Activated naive CD8-positive, alpha-beta T cell treated with anti-CD3 and anti-CD28 coated beads, Interleukin-2, amount 50 U/mL, for 24 hours (primary cell): ENCODE results near the gene UCP3.
A peak's percentile ranks its signal among the peaks of the same experiment; 100 is the strongest.

ENCODE experiments used
- ATAC-seq: fragments of 150-1000 bp; cut with Tn5 transposase; one replicate; pipeline ENCODE4 v1.10.0; 2021
- DNase-seq: peaks from one replicate; pipeline ENCODE4 v3.0.0; 2021
- H3K27ac Mint-ChIP-seq: one replicate; pipeline ENCODE4 v1.8.0; 2021; ENCODE audit warnings: mild to moderate bottlenecking, mixed read lengths
- H3K27me3 Mint-ChIP-seq: one replicate; pipeline ENCODE4 v1.8.0; 2021; ENCODE audit warnings: mixed read lengths
- H3K36me3 Mint-ChIP-seq: one replicate; pipeline ENCODE4 v1.8.0; 2021; ENCODE audit warnings: low read depth, mixed read lengths
- H3K4me1 Mint-ChIP-seq: one replicate; pipeline ENCODE4 v1.8.0; 2021; ENCODE audit warnings: mixed read lengths
- H3K4me3 Mint-ChIP-seq: one replicate; pipeline ENCODE4 v1.8.0; 2021; ENCODE audit warnings: mild to moderate bottlenecking, moderate library complexity, mixed read lengths
- H3K9me3 Mint-ChIP-seq: one replicate; pipeline ENCODE4 v1.8.0; 2021; ENCODE audit warnings: mixed read lengths

The UCP3 gene

GRCh38 chr11:74024261-74025029, 15.6 kb upstream of the UCP3 start:
- DNase-seq: peak; percentile 52
- Mint-ChIP-seq H3K36me3 (peaks cover 25% of the 10 kb centered on the region), H3K27me3 (no peaks in the 10 kb centered on the region), H3K4me3 (no peak overlapping the region), H3K9me3 (no peaks in the 10 kb centered on the region), H3K27ac (peak overlapping the region; percentile 77), H3K4me1 (peaks cover 44% of the 10 kb centered on the region)
- ATAC-seq: no peak

- peaks cover 20% of the 10 kb centered on the region for H3K36me3 Mint-ChIP-seq
- no peaks in the 10 kb centered on the region for H3K27me3 Mint-ChIP-seq
- ATAC-seq (no peak), DNase-seq (no peak)
- H3K4me1 Mint-ChIP-seq: peaks cover 42% of the 10 kb centered on the region
- no peaks in the 10 kb centered on the region for H3K9me3 Mint-ChIP-seq
- H3K27ac Mint-ChIP-seq: no peak overlapping the region
- H3K4me3 Mint-ChIP-seq: no peak overlapping the region
Observed at GRCh38 chr11:74023276-74023675, 14.4 kb upstream of the UCP3 start.

- Mint-ChIP-seq H3K36me3 (peaks cover 21% of the 10 kb centered on the region), H3K4me3 (no peak overlapping the region), H3K4me1 (peaks cover 42% of the 10 kb centered on the region), H3K9me3 (no peaks in the 10 kb centered on the region), H3K27me3 (no peaks in the 10 kb centered on the region), H3K27ac (no peak overlapping the region)
- DNase-seq (no peak), ATAC-seq (no peak)
Observed at GRCh38 chr11:74022546-74022945, 13.7 kb upstream of the UCP3 start.

- no peak for DNase-seq
- Mint-ChIP-seq H3K9me3 (no peaks in the 10 kb centered on the region), H3K27me3 (no peaks in the 10 kb centered on the region), H3K27ac (no peak overlapping the region), H3K4me1 (peaks cover 41% of the 10 kb centered on the region), H3K36me3 (peaks cover 26% of the 10 kb centered on the region), H3K4me3 (no peak overlapping the region)
- no peak for ATAC-seq
Observed at GRCh38 chr11:74021998-74022397, 13.1 kb upstream of the UCP3 start.

- peaks cover 30% of the 10 kb centered on the region for H3K36me3 Mint-ChIP-seq
- H3K27ac Mint-ChIP-seq: no peak overlapping the region
- H3K9me3 Mint-ChIP-seq: no peaks in the 10 kb centered on the region
- H3K4me3 Mint-ChIP-seq: no peak overlapping the region
- no peaks in the 10 kb centered on the region for H3K27me3 Mint-ChIP-seq
- peaks cover 42% of the 10 kb centered on the region for H3K4me1 Mint-ChIP-seq
- ATAC-seq (no peak), DNase-seq (no peak)
Observed at GRCh38 chr11:74020539-74020938, 11.7 kb upstream of the UCP3 start.

- peaks cover 28% of the 10 kb centered on the region for H3K36me3 Mint-ChIP-seq
- DNase-seq (peak; percentile 75), ATAC-seq (peak; percentile 91)
- H3K27me3 Mint-ChIP-seq: no peaks in the 10 kb centered on the region
- H3K27ac Mint-ChIP-seq: no peak overlapping the region
- H3K4me3 Mint-ChIP-seq: no peak overlapping the region
- H3K4me1 Mint-ChIP-seq: peaks cover 42% of the 10 kb centered on the region
- H3K9me3 Mint-ChIP-seq: no peaks in the 10 kb centered on the region
Observed at GRCh38 chr11:74019860-74020259, 11.0 kb upstream of the UCP3 start.

- Mint-ChIP-seq H3K4me1 (peaks cover 43% of the 10 kb centered on the region), H3K27ac (no peak overlapping the region), H3K36me3 (peaks cover 32% of the 10 kb centered on the region), H3K4me3 (no peak overlapping the region), H3K27me3 (no peaks in the 10 kb centered on the region), H3K9me3 (no peaks in the 10 kb centered on the region)
- ATAC-seq (peak; percentile 51), DNase-seq (no peak)
Observed at GRCh38 chr11:74019104-74019738, 10.3 kb upstream of the UCP3 start.

GRCh38 chr11:74018331-74019005, 9.6 kb upstream of the UCP3 start:
- no peaks in the 10 kb centered on the region for H3K9me3 Mint-ChIP-seq
- peaks cover 29% of the 10 kb centered on the region for H3K36me3 Mint-ChIP-seq
- no peak overlapping the region for H3K4me3 Mint-ChIP-seq
- ATAC-seq (no peak), DNase-seq (no peak)
- no peak overlapping the region for H3K27ac Mint-ChIP-seq
- H3K27me3 Mint-ChIP-seq: no peaks in the 10 kb centered on the region
- H3K4me1 Mint-ChIP-seq: peaks cover 41% of the 10 kb centered on the region

GRCh38 chr11:74017631-74018030, 8.7 kb upstream of the UCP3 start:
- Mint-ChIP-seq H3K4me3 (no peak overlapping the region), H3K9me3 (no peaks in the 10 kb centered on the region), H3K27me3 (no peaks in the 10 kb centered on the region), H3K36me3 (peaks cover 34% of the 10 kb centered on the region), H3K27ac (no peak overlapping the region), H3K4me1 (peaks cover 45% of the 10 kb centered on the region)
- ATAC-seq (no peak), DNase-seq (no peak)

GRCh38 chr11:74015919-74016684, 7.2 kb upstream of the UCP3 start:
- ATAC-seq (no peak), DNase-seq (no peak)
- peaks cover 60% of the 10 kb centered on the region for H3K4me1 Mint-ChIP-seq
- no peaks in the 10 kb centered on the region for H3K9me3 Mint-ChIP-seq
- peak overlapping the region; percentile 66 for H3K27ac Mint-ChIP-seq
- peaks cover 43% of the 10 kb centered on the region for H3K36me3 Mint-ChIP-seq
- H3K27me3 Mint-ChIP-seq: no peaks in the 10 kb centered on the region
- H3K4me3 Mint-ChIP-seq: no peak overlapping the region

- no peaks in the 10 kb centered on the region for H3K27me3 Mint-ChIP-seq
- no peak for ATAC-seq
- no peaks in the 10 kb centered on the region for H3K9me3 Mint-ChIP-seq
- H3K4me1 Mint-ChIP-seq: peaks cover 72% of the 10 kb centered on the region
- DNase-seq: no peak
- peaks cover 45% of the 10 kb centered on the region for H3K36me3 Mint-ChIP-seq
- no peak overlapping the region for H3K4me3 Mint-ChIP-seq
- H3K27ac Mint-ChIP-seq: no peak overlapping the region
Observed at GRCh38 chr11:74014880-74015279, 6.0 kb upstream of the UCP3 start.

- ATAC-seq: no peak
- no peaks in the 10 kb centered on the region for H3K27me3 Mint-ChIP-seq
- no peak for DNase-seq
- H3K4me1 Mint-ChIP-seq: peaks cover 88% of the 10 kb centered on the region
- H3K9me3 Mint-ChIP-seq: no peaks in the 10 kb centered on the region
- no peak overlapping the region for H3K27ac Mint-ChIP-seq
- no peak overlapping the region for H3K4me3 Mint-ChIP-seq
- H3K36me3 Mint-ChIP-seq: peaks cover 45% of the 10 kb centered on the region
Observed at GRCh38 chr11:74013141-74013540, 4.3 kb upstream of the UCP3 start.

GRCh38 chr11:74012074-74012809, 3.4 kb upstream of the UCP3 start:
- peaks cover 38% of the 10 kb centered on the region for H3K36me3 Mint-ChIP-seq
- H3K27ac Mint-ChIP-seq: peak overlapping the region; percentile 98
- H3K9me3 Mint-ChIP-seq: no peaks in the 10 kb centered on the region
- H3K4me1 Mint-ChIP-seq: peaks cover 94% of the 10 kb centered on the region
- ATAC-seq (no peak), DNase-seq (no peak)
- H3K4me3 Mint-ChIP-seq: peak overlapping the region; percentile 52
- H3K27me3 Mint-ChIP-seq: no peaks in the 10 kb centered on the region
